Activated CD4-positive, CD25-positive, alpha-beta regulatory T cell treated with anti-CD3 and anti-CD28 coated beads, Interleukin-2, amount 50 U/mL, for 24 hours (primary cell): ENCODE measurements around the gene KCNJ9.
"Not testable (repeated sequence)": the region's sequence is repeated elsewhere in the genome, so short reads cannot be mapped to it uniquely, and the experiment has no call there.

Experiments
- ATAC-seq, 2 donors: fragments of 150-1000 bp; cut with Tn5 transposase; one replicate each; pipeline ENCODE4 v1.10.0; 2021; ENCODE audit warnings: mild to moderate bottlenecking in 1 of 2, moderate library complexity in 1 of 2

The KCNJ9 gene

GRCh38 chr1:160104486-160104885 is 23.1 kb downstream of the KCNJ9 start:
- ATAC-seq = no peak

DNA sequence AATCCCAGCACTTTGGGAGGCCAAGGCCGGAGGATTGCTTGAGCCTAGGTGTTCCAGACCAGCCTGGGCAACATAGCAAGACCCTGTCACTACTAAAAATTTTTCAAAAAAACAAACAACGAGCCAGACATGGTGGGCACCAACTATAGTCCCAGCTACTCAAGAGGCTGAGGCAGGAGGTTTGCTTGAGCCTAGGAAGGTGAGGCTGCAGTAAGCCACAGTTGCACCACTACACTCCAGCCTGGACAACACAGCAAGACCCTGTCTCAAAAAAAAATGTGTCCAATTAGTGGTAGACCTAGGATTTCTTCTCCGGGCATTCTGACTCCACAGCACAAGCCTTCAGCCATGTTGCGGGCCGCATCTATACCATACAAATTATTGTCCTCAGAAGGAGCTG is 23.8 kb downstream of the KCNJ9 start:
- no peak for ATAC-seq

DNA sequence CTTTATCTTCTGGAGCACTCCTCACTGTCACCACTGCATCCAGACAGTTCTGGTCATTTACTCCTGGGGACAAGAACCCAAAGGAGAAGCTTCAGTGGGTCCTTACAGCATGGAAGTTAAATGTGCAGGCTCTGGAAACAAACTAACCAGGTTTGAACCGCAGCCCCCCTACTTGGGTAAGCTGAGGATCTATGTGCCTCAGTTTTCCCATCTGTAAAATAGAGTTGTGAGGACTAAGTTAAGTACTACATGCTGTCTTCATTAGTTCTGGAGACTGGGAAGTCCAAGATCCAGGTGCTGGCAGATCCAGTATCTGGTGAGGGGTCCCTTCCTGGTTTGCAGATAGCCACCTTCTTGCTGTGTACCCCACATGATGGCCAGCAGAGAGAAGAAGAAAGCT is 26.2 kb downstream of the KCNJ9 start:
- no peak for ATAC-seq

DNA sequence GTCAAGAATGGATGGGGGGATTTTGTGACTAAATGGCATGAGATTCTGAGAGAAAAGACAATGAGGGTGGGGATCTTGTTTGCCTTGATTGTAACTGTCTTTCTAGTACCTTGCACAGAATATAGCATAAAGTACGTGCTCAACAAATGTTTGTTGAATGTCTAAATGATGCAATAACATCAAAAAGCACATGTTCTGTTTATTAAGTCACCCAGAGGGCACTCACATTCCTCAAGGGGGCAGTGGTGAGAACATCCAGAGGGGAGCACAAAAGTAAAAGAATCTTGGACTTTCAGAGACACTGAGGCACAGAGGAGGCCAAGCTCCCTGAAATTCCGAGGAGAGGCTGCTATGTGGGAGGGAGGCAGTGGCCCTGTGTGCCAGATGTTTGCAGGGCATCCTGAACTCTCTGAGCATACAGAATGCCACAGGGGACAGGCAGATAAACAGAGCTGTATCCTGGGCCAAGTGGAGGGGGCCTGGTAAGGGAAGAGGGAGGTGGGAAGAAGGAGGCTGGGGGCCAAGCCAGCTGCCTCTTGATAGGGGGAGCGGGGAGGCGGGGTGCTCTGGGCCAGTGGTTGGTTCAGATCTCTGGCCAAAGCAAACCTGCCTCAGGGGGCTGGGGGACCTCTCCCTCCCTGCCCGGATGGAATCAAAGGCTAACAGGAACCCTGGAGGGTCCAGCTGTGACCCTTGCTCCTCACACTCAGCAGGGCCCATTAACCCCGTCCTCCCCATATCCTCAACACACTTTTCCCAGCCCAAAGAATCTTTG is 27.7 kb downstream of the KCNJ9 start:
- ATAC-seq = peak in 1 of 2 donors; percentile 49

DNA sequence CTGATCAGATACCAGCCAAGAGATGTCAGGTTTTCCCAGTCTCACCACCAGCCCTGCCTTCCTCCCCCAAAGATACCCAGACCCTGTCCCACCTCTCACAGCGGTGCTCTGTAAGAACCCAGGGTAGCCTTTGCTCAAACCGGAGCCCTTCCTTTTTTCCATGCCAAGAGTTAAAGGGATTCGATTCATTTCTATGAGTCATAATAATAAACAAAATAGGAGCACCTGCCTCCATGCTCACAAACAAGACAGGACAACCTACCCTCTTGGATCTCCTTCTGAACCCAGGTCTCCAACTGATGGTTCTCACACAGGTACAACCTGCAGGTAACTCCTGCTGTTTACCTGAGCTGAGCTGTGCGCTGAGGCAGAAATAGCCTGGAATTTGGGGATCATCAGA is 28.3 kb downstream of the KCNJ9 start:
- ATAC-seq = no peak

DNA sequence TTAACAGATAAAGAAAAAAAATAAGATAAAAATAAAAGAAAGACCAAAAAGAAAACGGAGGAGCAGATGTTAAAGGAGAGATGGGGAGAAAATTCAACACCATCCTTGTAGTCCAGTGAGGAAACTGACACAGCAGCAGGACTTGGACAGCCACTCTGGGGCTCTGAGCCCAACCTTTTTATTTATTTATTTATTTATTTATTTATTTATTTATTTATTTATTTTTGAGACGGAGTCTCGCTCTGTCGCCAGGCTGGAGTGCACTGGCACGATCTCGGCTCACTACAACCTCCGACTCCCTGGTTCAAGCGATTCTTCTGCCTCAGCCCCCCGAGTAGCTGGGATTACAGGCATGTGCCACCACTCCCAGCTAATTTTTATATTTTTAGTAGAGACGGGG is 30.1 kb downstream of the KCNJ9 start:
- not testable (repeated sequence) for ATAC-seq

DNA sequence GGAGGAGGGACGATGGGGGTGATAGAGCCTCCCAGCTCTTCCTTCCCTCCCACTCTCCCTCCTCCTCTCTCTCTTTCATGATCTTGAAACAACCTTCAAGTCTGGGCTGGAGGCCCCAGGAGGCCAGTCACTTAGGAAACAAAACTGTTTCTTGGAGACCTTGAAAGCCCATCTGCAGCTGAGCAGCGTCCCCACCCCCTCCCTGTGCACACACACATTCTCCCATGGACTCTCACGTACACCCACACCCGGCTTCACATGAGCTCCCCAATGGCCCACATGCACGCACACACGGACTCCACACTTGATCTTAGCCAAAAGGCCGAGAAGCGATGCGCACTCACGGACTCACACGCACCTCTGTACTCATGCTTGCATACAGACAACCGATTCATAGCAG is 31.0 kb downstream of the KCNJ9 start:
- ATAC-seq = no peak

GRCh38 chr1:160113407-160113806 is 32.1 kb downstream of the KCNJ9 start:
- no peak for ATAC-seq

DNA sequence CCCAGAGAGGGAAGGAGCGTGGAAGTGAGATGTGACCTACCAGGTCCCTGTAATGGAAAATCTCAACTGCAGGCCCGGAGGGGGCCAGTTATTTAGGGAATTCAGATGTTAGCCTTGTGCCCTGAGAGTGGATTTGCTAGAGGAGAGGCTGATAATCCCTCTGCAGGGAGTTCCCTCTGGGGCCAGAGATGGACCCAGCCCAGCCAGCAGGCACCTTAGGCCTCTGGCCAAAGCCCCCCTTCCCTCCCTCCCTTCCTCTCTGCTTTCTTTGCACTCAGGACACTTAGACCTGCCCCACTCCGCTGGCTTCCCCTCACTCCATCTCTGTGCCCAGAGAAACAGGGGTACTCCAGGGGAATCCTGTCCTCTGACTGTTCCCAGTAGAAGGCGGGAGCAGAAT is 32.7 kb downstream of the KCNJ9 start:
- ATAC-seq = no peak

DNA sequence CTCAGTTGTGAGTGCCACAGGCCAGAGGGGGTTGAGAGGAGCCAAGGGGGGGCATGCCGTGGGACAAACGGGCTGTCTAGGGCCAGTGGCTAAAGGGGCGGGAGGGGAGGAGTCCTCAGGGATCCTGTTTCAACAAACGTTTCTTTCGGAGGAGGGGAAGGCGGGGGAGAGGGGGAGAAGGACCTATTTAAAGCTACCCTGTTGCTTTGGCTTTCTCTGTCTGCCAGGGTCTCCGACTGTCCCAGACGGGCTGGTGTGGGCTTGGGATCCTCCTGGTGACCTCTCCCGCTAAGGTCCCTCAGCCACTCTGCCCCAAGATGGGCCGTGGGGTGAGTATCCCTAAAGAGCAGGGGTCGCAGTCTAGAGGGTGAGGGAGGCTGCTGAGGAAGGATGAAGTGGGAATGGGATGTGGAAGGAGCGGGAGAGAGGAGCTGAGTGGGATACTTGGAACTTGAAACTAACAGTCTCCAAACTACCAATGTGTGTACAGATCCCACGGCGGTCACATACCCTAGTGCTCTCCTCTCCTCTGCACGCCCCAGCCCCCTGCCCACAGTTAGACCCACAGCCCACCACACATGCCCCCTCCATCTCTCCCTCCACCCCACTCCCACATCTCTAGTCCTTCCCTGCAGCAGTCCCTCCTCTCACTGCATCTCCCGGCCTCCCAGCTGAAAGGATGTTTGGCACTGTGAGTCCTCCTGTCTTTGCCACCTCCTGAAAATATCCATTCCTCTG is 34.4 kb downstream of the KCNJ9 start, which contains the start of gene ATP1A2:
ATP1A2 (plus strand) TSS at position 215 of the 738 bp plus-strand sequence; CDS start at position 318, 103 bp downstream.
- ATAC-seq = no peak

DNA sequence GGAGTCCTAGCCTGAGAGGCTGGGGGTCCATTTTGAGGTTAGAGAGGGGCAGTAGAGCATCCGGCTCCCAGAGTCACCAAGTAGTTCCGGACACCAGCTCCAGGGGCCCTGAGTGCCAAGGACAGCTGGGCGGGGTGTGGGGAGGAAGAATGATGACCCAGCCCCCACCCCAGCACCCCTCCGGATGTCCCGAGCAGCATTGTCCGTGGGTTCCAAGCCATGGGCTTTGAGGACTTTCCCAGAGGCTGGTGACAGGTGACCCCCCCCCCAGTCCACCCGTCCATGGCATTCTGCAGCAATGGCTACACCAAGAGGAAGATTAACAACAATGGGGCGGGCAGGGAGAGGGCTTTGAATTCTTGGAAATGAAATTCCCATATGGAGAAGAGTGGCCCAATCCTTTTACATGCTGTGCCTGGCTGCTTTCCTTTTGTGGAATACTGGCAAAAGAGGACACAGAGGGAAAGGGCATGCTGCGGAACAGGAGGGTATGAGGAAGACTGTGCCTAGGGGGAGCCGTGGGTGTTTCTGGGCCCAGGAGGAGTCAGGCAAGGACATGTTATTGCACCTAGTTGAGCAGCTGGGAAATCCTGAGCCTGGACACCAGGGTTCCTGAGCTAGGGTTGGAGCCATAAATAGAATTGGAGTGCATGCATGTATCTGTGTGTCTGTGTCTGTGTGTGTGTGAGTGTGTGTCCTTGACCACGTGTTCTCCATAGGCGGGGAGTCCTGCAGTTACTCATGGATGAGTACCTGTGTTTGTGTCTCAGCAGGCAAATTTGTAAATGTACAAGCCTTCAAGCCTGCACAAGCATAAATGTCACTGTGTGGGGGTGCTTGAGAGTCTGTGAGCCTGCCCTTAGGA is 35.2 kb downstream of the KCNJ9 start:
- ATAC-seq = no peak

GRCh38 chr1:160117300-160117699 is 36.0 kb downstream of the KCNJ9 start:
- no peak for ATAC-seq

DNA sequence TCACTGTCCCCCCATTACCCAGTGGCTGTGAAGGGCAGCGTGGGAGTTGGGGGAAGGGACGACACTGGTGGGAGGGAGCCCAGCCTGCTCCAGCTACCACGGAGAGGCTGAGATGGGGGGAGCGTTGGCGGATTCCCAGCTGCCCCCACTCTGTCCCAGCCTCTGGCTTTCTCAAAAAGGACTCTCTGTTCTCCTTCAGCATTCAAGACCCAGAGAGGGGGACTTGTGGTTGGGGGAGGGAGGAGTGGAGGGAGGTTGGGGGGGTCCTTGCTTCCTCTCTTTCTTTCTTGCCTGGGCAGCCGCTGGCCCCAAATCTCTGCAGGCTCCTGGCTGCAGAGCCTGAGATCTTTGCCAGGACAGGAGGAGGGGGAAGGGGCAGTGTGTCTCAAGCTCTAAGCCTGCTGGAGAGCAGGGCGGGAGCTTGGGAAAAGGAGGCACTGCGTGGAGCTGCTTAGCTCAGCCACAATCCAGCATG is 36.4 kb downstream of the KCNJ9 start:
- ATAC-seq = no peak

- no peak for ATAC-seq
Observed at GRCh38 chr1:160118928-160119327, 37.6 kb downstream of the KCNJ9 start.

DNA sequence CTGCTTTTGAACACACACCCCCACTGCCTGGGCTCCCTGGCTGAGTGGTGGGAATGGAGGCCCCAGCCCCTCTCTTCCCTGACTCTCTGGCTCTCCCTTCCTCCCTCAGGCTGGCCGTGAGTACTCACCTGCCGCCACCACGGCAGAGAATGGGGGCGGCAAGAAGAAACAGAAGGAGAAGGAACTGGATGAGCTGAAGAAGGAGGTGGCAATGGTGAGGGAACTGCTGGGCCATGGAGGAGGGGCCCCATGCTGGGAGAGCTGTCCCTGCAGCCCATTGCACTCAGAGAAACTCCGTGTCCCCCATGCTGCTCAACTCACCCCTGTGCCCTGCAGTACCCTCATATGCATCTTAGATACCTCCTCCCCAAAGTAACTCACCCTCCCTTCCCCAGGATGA is 39.5 kb downstream of the KCNJ9 start:
- no peak for ATAC-seq

GRCh38 chr1:160121388-160121787 is 40.0 kb downstream of the KCNJ9 start:
- ATAC-seq = no peak

GRCh38 chr1:160122978-160123495 is 41.7 kb downstream of the KCNJ9 start:
- ATAC-seq = no peak

DNA sequence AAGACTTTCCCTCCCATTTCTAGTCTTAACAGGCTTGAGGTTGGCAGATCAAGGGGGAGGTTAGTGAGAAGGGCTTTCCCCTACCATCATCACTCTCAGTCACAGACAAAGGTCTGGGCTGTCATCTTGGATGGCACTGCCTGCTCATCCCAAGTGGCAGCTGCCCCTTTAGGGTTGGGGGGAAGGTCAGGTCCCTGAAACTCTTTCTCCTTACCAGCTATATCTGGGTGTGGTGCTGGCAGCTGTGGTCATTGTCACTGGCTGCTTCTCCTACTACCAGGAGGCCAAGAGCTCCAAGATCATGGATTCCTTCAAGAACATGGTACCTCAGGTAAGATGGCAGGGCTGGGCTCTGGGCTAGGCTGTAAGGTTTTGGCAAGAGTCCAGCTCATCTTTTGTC is 42.4 kb downstream of the KCNJ9 start:
- ATAC-seq = no peak

DNA sequence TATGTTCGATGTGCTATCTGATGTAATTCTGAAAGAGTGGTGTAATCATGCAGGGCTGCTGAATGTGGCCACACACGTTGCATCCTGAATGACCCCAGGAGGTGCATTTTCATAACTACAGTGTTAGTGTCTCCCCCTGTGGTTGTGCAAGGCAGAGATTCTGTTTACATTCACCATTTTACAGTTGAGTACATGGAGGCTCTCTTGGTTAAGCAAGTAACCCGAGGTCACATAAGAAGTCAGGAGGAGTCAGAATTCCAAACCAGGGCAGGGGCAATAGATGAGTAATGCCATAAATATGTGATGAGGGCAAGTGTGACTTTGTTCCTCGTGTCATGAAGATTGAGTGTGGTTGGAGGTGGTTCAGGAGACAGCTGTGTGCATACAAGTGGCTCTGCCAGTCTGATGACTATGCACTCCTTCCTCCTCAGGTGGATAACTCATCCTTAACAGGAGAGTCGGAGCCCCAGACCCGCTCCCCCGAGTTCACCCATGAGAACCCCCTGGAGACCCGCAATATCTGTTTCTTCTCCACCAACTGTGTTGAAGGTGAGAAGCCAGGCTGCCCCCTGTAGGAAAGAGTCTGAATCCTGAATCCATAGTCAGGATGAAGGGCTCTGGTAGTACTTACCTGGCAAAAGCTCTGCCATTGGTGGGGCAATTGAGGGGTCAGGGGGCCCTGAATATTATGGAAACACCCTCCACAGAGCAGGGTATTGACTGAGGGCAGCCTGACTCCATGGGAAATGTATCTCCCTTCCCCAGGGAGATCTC is 43.6 kb downstream of the KCNJ9 start:
- ATAC-seq = no peak

DNA sequence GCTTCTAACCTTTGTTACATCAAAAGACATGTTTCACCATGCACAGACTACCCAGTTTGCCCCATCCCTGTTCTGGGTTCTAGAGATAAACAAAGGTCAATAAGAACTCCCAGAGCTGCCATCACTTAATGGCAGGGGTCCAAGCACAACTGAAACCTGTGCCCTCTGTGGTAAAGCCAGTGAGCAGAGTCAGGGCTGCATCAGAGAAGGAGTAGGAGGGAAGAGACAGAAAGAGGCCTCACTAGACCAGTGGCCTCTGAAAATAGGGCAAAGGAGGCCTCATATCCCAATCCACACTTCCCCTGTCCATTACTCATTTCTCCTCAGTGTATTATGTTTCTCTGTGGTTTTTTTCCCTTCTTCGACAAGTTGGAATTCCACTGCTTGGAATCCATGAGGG is 44.4 kb downstream of the KCNJ9 start:
- no peak for ATAC-seq

DNA sequence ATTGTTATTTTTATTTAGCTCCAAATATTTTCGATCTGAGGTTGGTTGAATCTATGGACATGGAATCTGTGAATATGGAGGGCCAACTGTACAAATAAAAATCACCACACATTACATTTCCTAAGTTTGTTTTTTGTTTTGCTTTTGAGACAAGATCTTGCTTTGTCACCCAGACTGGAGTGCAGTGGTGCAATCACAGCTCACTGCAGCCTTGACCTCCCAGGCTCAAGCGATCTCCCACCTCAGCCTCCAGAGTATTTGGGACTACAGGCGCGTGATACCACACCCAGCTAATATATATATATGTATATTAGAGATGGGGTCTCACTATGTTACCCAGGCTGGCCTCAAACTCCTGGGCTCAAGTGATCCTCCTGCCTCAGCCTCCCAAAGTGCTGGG is 45.0 kb downstream of the KCNJ9 start:
- not testable (repeated sequence) for ATAC-seq

DNA sequence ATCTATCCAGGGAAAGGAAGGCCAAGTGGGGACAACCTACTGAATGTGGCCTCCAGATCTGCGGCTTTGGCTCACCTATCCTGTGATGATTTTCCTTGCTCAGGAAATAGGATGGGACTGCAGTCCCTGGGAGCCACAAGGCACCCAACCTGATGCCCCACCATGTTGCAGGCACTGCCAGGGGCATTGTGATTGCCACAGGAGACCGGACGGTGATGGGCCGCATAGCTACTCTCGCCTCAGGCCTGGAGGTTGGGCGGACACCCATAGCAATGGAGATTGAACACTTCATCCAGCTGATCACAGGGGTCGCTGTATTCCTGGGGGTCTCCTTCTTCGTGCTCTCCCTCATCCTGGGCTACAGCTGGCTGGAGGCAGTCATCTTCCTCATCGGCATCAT is 46.0 kb downstream of the KCNJ9 start:
- no peak for ATAC-seq
